CD4-positive, alpha-beta T cell treated with Interleukin-15 for 1 hour (primary cell): ENCODE data around the gene SLC16A1.
"Not testable (repeated sequence)": the region's sequence is repeated elsewhere in the genome, so short reads cannot be mapped to it uniquely, and the experiment has no call there.

Experiments used
- DNase-seq: peaks from one replicate; pipeline ENCODE4 v3.0.0-alpha.2; 2020

The SLC16A1 gene

GRCh38 chr1:112923234-112923958 lies 32.6 kb downstream of the SLC16A1 start:
- no peak for DNase-seq

DNA sequence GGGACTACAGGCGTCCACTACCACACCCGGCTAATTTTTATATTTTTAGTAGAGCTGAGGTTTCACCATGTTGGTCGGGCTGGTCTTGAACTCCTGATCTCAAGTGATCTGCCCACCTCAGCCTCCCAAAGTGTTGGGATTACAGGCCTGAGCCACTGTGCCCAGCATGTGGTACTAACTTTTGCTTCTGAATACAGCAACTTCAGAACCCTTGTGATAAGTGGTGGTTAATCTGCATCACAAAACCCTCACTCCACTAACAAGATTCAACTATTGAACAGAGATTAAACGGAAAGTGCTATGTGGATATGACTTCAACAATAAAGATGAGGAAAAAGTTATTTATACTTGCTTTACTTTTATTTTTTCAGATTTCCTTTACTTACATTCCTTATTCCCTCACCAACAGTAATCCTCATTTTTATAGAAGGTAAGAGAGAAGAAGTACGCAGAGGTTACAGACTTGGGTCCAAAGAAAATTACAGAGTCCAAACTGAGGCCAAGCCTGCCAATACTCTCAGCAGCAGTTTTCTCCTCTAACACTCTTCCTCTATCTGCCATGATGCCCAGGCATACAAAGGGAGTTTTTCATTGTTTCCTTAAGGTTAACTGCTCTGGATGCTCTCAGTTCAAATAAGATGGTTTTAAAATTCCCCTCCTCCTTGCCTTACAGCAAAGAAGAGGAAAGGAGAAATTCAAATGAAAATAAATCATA lies 44.3 kb downstream of the SLC16A1 start:
- DNase-seq, result no peak

DNA sequence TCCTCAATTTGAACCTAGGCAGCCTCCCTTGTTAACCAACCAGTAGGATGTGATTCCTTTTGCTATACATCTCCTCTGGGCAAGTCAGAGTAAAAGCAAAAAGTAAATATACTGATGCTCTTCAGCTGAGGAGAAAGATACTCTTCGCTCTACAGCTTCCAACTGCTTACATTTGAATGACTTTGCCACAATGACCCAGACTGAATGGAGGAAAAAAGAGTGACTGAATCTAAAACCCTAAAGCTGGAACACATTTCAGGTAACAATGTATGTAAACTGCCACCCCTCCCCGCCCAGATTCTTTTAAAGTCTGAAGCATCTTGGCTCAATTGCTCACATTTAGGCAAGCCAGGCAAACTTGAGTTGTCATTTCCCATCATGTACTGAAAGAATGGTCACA lies 46.1 kb downstream of the SLC16A1 start:
- DNase-seq, result no peak

DNA sequence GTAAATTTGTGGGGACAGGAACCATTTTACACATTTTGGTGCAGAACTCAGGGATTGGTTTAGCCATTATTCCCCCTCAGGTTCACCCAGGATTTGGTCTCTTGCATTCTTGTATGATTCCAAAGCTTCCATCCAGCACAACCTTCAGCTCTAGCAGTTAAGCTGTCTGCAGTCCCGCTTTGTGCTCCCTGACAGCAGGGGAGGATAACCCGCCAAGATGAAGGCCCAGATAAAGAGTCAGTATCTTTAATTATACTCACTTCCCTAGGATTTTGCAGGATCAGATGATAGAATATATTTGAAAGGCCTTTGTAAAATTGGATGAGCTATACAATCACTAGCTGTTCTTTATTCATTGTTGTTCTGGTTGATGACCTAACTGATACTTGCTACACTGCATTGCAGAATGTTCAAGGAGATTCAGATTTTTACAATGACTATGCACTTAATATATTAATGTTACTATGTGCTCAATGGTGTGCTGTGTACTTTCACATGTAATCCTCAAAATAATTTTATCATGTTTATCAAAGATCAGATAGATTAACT lies 49.8 kb downstream of the SLC16A1 start:
- no peak for DNase-seq

DNA sequence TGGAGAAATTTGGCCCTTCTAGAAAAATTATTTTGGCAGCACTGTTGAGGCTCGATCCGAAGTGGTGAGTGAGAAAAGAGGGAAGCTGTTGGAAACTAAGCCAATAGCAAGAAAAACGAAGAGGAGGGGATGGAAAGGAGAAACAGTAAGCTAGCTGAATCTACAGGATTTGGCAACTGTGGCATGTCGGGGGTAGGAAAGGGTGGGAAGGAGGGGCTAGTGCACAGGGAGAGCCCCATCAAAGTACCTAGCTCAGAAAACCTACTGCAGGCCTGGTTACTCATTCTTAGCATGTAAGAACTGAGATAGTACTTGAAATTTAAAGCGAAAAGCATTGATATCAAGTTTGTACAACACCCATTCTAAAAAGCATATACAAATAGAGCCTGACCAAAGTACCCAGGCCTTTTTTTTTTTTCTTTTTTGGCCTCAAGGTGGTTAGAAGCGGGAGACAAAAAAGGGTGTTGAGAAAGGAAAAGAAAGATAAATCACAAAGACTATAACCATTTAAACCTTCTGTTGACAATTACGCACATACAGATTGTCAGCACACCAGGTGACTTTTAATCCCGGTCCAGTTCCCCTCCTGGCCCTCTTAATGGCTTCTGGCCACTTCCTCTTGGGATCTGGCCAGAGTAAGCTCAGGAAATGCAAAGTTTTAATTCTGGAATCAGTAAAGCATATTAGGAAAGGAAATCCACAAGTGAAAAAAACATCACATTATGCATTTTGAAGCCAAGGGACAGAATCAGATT lies 50.4 kb downstream of the SLC16A1 start:
- no peak for DNase-seq

- DNase-seq, result no peak
Observed at GRCh38 chr1:112904831-112905261, 51.1 kb downstream of the SLC16A1 start.

DNA sequence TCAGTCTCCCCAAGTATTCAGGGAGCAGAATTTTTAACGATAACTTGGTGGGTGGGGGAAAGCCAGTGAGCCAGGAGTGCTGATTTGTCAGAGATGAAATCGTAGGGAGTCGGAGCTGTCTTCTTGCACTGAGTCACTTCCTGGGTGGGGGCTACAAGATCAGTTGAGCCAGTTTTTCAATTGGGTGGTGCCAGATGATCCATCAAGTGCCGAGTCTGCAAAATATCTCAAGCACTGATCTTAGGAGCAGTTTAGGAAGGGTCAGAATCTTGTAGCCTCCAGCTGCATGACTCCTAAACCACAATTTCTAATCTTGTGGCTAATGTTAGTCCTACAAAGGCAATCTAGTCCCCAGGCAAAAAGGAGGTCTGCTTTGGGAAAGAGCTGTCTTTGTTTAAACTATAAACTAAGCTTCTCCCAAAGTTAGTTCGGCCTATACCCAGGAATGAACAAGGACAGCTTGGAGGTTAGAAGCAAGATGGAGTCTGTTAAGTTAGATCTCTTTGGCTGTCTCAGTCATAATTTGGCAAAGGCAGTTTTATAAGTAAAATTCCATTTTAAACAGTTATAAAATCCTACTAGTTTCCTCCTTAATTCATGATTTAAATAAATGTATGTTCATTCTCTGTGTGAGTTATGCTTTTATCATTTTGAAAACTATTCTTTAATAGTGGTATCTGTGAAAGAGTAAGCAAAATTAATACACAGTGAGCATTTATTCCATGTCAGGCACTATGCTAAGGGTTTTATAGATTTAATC lies 51.7 kb downstream of the SLC16A1 start:
- DNase-seq, result no peak

DNA sequence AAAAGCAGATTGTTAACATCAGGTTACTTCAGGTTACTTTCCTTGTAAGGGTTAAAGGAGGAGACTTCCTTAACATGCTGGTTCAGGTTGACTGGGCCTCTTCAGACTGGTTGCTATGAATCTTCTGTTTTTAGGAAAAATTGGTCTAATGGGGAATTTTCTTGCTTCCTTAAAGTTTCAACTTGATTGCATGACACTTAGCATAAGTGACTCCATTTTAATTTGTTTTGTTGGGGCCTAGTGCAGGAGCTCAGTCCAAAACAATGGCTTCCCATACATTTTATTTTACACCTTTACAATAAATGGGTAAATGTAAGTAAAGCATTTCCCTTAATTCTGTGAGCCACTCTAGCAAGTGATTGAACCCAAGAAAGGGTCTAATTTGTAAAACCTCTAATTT lies 53.8 kb downstream of the SLC16A1 start:
- DNase-seq, result no peak

DNA sequence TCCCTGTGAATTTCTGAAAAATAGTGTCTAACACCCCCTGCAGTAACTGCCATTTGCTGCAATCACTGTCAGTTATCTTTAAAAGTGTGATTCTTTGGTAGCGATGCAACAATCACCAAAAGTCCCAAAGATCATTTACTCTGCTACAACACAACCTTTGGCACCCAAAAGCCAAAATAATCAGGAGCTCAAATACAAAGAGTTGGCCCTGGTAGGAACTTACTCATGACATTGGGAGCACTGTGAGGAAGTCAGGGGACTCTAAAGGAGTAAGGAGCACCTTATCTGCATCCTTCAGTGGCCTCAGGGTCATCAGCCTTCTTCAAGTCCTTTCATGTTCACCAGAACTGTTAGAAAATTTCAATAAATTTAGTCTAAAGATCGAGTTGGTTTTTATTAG lies 54.6 kb downstream of the SLC16A1 start:
- no peak for DNase-seq

DNA sequence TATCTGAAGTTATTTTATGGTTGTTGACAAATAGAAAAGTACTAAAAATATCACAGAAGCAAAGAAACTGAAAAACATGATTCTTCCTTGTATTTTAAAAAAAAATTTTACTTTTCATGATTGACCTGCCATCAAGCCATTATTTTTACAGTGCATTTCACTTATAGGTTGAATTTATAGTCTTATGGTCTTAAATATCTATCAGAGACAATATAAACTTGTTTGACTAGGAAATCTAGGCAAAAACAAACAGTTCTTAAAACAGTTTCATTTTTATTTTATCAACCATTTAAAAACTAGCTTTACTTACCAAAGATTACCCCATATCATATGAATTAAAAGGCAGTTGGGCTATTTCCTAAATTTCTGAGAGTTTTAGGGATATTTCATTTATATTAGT lies 59.2 kb downstream of the SLC16A1 start:
- DNase-seq, result no peak

GRCh38 chr1:112894561-112895011 lies 61.4 kb downstream of the SLC16A1 start:
- no peak for DNase-seq

- DNase-seq, result no peak
Observed at GRCh38 chr1:112894010-112894292, 62.0 kb downstream of the SLC16A1 start.

DNA sequence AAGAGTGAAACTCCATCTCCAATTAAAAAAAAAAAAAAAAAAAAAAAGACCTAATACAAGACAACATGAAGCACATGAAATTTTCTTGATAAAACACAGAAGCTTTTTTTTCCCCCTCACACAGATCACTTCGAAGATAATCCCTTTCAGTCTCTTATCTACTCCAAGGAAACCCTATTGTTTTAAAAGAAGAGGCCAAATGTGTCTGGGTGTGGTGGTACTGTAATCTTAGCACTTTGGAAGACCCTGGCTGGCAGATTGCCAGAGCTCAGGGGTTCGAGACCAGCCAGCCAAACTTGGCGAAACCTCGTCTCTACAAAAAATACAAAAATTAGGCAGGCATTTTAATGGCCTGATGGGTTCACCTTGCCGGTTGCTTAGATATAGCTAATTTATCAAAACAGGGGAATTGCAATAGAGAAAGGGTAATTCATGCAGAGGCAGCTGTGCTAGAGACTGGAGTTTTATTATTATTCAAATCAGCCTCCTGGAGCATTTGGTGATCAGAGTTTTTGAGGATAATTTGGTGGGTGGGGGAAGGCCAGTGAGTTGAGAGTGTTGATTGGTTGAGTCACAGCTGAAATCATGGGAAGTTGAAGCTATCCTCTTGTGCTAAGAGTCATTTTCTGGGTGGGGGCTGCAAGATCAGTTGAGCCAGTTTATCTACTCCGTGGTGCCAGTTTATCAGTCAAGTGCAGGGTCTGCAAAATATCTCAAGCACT lies 62.5 kb downstream of the SLC16A1 start:
- no peak for DNase-seq

- DNase-seq, result not testable (repeated sequence)
Observed at GRCh38 chr1:112889906-112890305, 66.1 kb downstream of the SLC16A1 start.

DNA sequence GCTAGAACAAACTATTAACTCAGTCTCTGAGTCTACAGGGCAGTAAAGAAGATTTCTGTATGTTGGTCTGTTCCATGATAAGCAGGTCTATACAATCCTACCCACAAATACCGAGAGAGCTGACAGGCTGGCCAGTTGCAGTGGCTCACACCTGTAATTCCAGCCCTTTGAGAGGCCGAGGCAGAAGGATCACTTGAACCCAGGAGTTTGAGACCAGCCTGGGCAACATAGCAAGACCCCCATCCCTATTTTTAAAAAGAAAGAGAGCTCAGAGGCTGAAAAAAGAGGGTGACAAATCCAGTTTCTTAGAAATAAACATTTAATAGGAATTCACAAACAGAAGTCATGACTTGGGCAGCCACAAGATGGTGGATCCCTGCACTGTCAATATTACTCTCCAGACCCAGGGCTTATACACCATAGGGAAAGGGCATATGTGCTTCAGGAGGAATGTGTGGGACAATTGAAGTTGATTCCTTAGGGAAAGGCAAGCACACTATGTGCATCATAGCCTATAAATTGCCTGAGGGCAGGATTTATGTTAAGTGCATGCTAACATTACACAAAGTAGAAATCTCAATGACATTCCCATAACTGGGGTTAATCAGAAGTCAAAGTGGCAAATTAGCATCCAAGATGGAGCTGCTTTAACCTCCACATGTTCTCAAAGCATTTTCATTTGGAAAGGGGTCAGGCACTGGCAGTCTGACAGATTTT lies 66.8 kb downstream of the SLC16A1 start:
- no peak for DNase-seq

DNA sequence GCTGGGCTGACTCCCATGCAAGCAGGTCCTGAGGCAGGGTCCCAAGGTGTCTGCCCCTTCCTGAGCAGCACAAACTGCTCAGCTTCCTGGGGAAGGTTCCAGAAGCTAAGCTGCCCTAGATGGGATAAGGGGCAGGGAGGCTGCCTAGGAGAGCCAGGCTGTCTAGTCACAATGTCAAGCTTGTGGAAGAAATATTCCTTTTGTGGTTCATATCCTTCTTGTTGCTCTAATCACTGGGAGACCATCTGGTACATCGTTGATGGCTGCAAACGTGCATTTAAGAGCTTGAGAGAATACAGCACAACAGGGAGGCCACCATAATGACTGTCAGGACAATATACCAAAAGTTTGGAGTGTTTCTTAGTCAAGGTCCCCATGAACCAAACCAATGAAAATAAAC lies 67.4 kb downstream of the SLC16A1 start:
- no peak for DNase-seq

- no peak for DNase-seq
Observed at GRCh38 chr1:112887599-112888283, 68.3 kb downstream of the SLC16A1 start.

DNA sequence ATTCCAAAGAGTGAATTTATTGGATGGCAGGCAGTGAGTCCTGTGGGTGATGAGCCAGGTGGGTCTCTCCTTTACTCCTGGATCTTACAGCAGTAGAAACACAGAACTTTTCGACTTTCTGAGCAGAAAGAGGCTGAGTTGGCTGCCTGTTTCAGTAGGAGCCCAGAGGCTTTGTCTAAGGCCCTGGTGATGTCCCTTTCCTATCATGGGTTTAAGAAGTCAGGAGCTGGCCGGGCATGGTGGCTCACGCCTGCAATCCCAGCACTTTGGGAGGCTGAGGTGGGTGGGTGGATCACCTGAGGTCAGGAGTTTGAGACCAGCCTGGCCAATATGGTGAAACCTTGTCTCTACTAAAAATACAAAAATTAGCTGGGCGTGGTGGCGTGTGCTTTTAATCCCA lies 71.0 kb downstream of the SLC16A1 start:
- not testable (repeated sequence) for DNase-seq

- DNase-seq, result no peak
Observed at GRCh38 chr1:112882271-112882744, 73.7 kb downstream of the SLC16A1 start.

GRCh38 chr1:112881742-112882127 lies 74.3 kb downstream of the SLC16A1 start:
- no peak for DNase-seq

- no peak for DNase-seq
Observed at GRCh38 chr1:112879834-112880233, 76.2 kb downstream of the SLC16A1 start.
